Spleen (tissue), 11 donors: ENCODE measurements around the gene MMP11. TPM values are rescaled to one million over a fixed set of nuclear protein-coding genes. Genes with fewer than 3 reads are reported as not detected.

ENCODE experiments used
- DNase-seq: peaks from one replicate; pipeline ENCODE4 v3.0.0-alpha.2; 2020
- H3K27ac ChIP-seq, 8 donors: fragments of 200-600 bp; sonication (generic) in 7 of 8; 1 replicate in 4 of 8; 2 replicates in 4 of 8; pipeline versions ENCODE4 v1.5.0 to v1.8.0; 2016 to 2021; ENCODE audit warnings: inconsistent platforms in 4 of 8, mild to moderate bottlenecking in 4 of 8, moderate library complexity in 1 of 8
- H3K27me3 ChIP-seq, 7 donors: fragments of 200-600 bp; sonication (generic) in 6 of 7; replicated peaks in 1 of 7; 1 replicate in 4 of 7; 2 replicates in 3 of 7; pipeline versions ENCODE4 v1.5.0 to v1.8.0; 2016 to 2021; ENCODE audit warnings: inconsistent platforms in 3 of 7, mild to moderate bottlenecking in 1 of 7
- H3K36me3 ChIP-seq, 6 donors: fragments of 200-600 bp; sonication (generic) in 5 of 6; 1 replicate in 4 of 6; 2 replicates in 2 of 6; pipeline versions ENCODE4 v1.5.0 to v1.8.0; 2016 to 2021; ENCODE audit warnings: inconsistent platforms in 2 of 6
- H3K4me1 ChIP-seq, 6 donors: fragments of 200-600 bp; sonication (generic) in 5 of 6; 1 replicate in 3 of 6; 2 replicates in 3 of 6; pipeline versions ENCODE4 v1.5.0 to v1.8.0; 2016 to 2021; ENCODE audit warnings: inconsistent platforms in 3 of 6
- H3K4me3 ChIP-seq, 8 donors: fragments of 200-600 bp; sonication (generic) in 7 of 8; 1 replicate in 4 of 8; 2 replicates in 4 of 8; pipeline versions ENCODE4 v1.5.0 to v1.8.0; 2016 to 2021; ENCODE audit warnings: inconsistent platforms in 4 of 8, mild to moderate bottlenecking in 4 of 8, moderate library complexity in 2 of 8
- H3K9me3 ChIP-seq, 8 donors: fragments of 200-600 bp; sonication (generic) in 7 of 8; 1 replicate in 4 of 8; 2 replicates in 4 of 8; pipeline versions ENCODE4 v1.5.0 to v1.8.0; 2016 to 2021; ENCODE audit warnings: inconsistent platforms in 4 of 8
- CTCF ChIP-seq, 11 experiments: fragments of 200-600 bp in 7 of 11; fragments of 450-650 bp in 4 of 11; sonication (generic) in 4 of 11; IDR thresholded peaks in 8 of 11; conservative IDR thresholded peaks in 3 of 11; 1 replicate in 7 of 11; 2 replicates in 4 of 11; pipeline versions ENCODE4 v1.4.0 to v1.8.0; 2016 to 2021; ENCODE audit warnings: antibody characterized with exemption in 11 of 11, inconsistent platforms in 4 of 11, mild to moderate bottlenecking in 1 of 11
- POLR2A ChIP-seq, 3 donors: fragments of 450-650 bp; IDR thresholded peaks; one replicate each; pipeline ENCODE4 v1.5.1; 2017; ENCODE audit warnings: antibody characterized with exemption in 3 of 3, mild to moderate bottlenecking in 1 of 3
- POLR2AphosphoS5 ChIP-seq, 3 donors: sonication (generic); formaldehyde crosslinking; IDR thresholded peaks; one replicate each; pipeline ENCODE4 v1.5.1; 2017; ENCODE audit warnings: antibody characterized with exemption in 3 of 3
- WGBS, 5 donors: extraction: QIAGEN DNeasy Blood & Tissue Kit in 3 of 5; methylation state at CpG; one replicate each; pipeline versions ENCODE4 v1.1.5 to v1.1.7; 2013 to 2018; 5-methylcytosine and 5-hydroxymethylcytosine counted together
- intact Hi-C: fragments of 100-400 bp; cut with DNase I; formaldehyde crosslinking; loops from one replicate; pipeline ENCODE4 v1.15.0; 2023; ENCODE audit warnings: low total_unique reads
- polyA plus RNA-seq, 3 donors: library from polyadenylated mRNA; stranded (reverse); fragments of 200-250 nt; gene quantifications; one replicate each; pipeline ENCODE4 v1.2.1, GENCODE V29; 2013
- total RNA-seq, 7 donors: library from RNA; depleted of rRNA in 3 of 7; stranded (reverse); fragments of >200 nt in 3 of 7; fragmentation: NEBNext Ultra II Directional in 4 of 7; extraction: Animal tissue kit (Norgen Biotek cat#: 25700) in 4 of 7; gene quantifications; one replicate each; pipeline versions ENCODE4 v1.1.0 to v1.2.1, GENCODE V29; 2016 to 2021
- donor health status: healthy with polysubstance abuse.
- donor health status: DM: no; HTN: no; CAD: no; lungs with moderate emphysema.
- donor health status: DM: no; HTN: no; CAD: no.
- donor health status: Bipolar disorder and iron deficiency.
- donor health status: healthy.
- donor health status: DM: no; HTN: no; CAD: no.
- donor health status: DM: yes; HTN: yes; CAD: no.

The MMP11 gene
- total and polyA plus RNA-seq, 10 donors, result 0.66 to 11.0 (median 4.2) TPM

- WGBS, 5 donors, result 65 to 87% (median 83%) methylated on average over 2 of the region's 2 CpGs
- Histone ChIP-seq H3K4me1 (peaks cover 0 to 7% (median 0%) of the 10 kb centered on the region in 6 donors), H3K4me3 (no peak overlapping the region), H3K36me3 (peaks cover 6 to 47% (median 28%) of the 10 kb centered on the region in 6 donors), H3K27me3 (no peaks in the 10 kb centered on the region), H3K27ac (no peak overlapping the region), H3K9me3 (peaks cover 0 to 12% (median 6%) of the 10 kb centered on the region in 8 donors)
- intact Hi-C loops, result no loop called here
- no peak for TF ChIP-seq POLR2AphosphoS5 (IDR thresholded peaks at IDR 0.05)
- no peak for TF ChIP-seq POLR2A (IDR thresholded peaks at IDR 0.05)
- TF ChIP-seq CTCF (IDR thresholded peaks at IDR 0.05 in 8 of 11, conservative IDR thresholded peaks at IDR 0.05 in 3 of 11), result no peak
- DNase-seq, result no peak
Observed at GRCh38 chr22:23743303-23743705, 29.3 kb upstream of the MMP11 start.

- Histone ChIP-seq H3K36me3 (peaks cover 6 to 47% (median 28%) of the 10 kb centered on the region in 6 donors), H3K9me3 (peaks cover 0 to 12% (median 6%) of the 10 kb centered on the region in 8 donors), H3K4me1 (peaks cover 0 to 7% (median 0%) of the 10 kb centered on the region in 6 donors), H3K27me3 (no peaks in the 10 kb centered on the region), H3K27ac (no peak overlapping the region), H3K4me3 (no peak overlapping the region)
- TF ChIP-seq CTCF (IDR thresholded peaks at IDR 0.05 in 8 of 11, conservative IDR thresholded peaks at IDR 0.05 in 3 of 11) (no peak), POLR2A (IDR thresholded peaks at IDR 0.05) (no peak), POLR2AphosphoS5 (IDR thresholded peaks at IDR 0.05) (no peak)
- DNase-seq, result no peak
- 94 to 100% (median 98%) methylated on average over 5 to 13 of the region's 13 CpGs for WGBS, 5 donors
- intact Hi-C loops, result no loop called here
Observed at GRCh38 chr22:23744001-23744400, 28.6 kb upstream of the MMP11 start.

GRCh38 chr22:23744485-23744884 is 28.2 kb upstream of the MMP11 start:
- DNase-seq, result no peak
- H3K4me1 ChIP-seq, result peaks cover 0 to 8% (median 0%) of the 10 kb centered on the region in 6 donors
- intact Hi-C loops, result no loop called here
- no peak overlapping the region for H3K27ac ChIP-seq
- peaks cover 6 to 47% (median 28%) of the 10 kb centered on the region in 6 donors for H3K36me3 ChIP-seq
- peaks cover 0 to 12% (median 6%) of the 10 kb centered on the region in 8 donors for H3K9me3 ChIP-seq
- no peaks in the 10 kb centered on the region for H3K27me3 ChIP-seq
- TF ChIP-seq CTCF (IDR thresholded peaks at IDR 0.05 in 8 of 11, conservative IDR thresholded peaks at IDR 0.05 in 3 of 11), result no peak
- TF ChIP-seq POLR2A (IDR thresholded peaks at IDR 0.05), result no peak
- no peak for TF ChIP-seq POLR2AphosphoS5 (IDR thresholded peaks at IDR 0.05)
- 95 to 99% (median 97%) methylated on average over 13 to 14 of the region's 14 CpGs for WGBS, 5 donors
- no peak overlapping the region for H3K4me3 ChIP-seq

- 72 to 91% (median 76%) methylated on average over 6 of the region's 6 CpGs for WGBS, 5 donors
- H3K4me3 ChIP-seq, result no peak overlapping the region
- H3K4me1 ChIP-seq, result peaks cover 0 to 20% (median 11%) of the 10 kb centered on the region in 6 donors
- peaks cover 6 to 46% (median 28%) of the 10 kb centered on the region in 6 donors for H3K36me3 ChIP-seq
- intact Hi-C loops, result no loop called here
- H3K9me3 ChIP-seq, result peaks cover 0 to 12% (median 6%) of the 10 kb centered on the region in 8 donors
- H3K27ac ChIP-seq, result no peak overlapping the region
- TF ChIP-seq POLR2AphosphoS5 (IDR thresholded peaks at IDR 0.05), result no peak
- no peaks in the 10 kb centered on the region for H3K27me3 ChIP-seq
- no peak for DNase-seq
Observed at GRCh38 chr22:23745791-23746190, 26.9 kb upstream of the MMP11 start.
